HepG2 (cell line): ENCODE results near the gene CCL7. TPM values are rescaled to one million over a fixed set of nuclear protein-coding genes. Genes with fewer than 3 reads are reported as not detected.

Experiments
- ATAC-seq: fragments of 200-7000 bp; cut with Tn5 transposase; 3 replicates; pipeline ENCODE4 v1.9.1; 2020; ENCODE audit warnings: mild to moderate bottlenecking, moderate library complexity
- BruUV-seq: library from RNA; stranded (reverse); fragments of 400-500 nt; replicated peaks from 2 replicates; lab custom pipeline; 2021; lab: Mats Ljungman, UMichigan
- CTCF ChIA-PET: fragments of 300-600 bp; formaldehyde crosslinking; extraction: SDS; loops from one replicate; lab custom pipeline; 2021; ENCODE audit warnings: low total read pairs, inconsistent platforms, low intra/inter-chr PET ratio; lab: Yijun Ruan, JAX
- POLR2A ChIA-PET: fragments of 350-600 bp; sonication (Branson Sonifier 250); formaldehyde crosslinking; loops from one replicate; lab custom pipeline; 2020; ENCODE audit warnings: antibody characterized with exemption, inconsistent platforms; lab: Yijun Ruan, JAX
- DNase-seq: peaks from one replicate; pipeline ENCODE4 v3.0.0-alpha.2; 2015; ENCODE audit warnings: low spot score
- FAIRE-seq: peaks from 3 replicates; lab custom pipeline; 2011; peaks lifted over from hg19 to GRCh38; lab: Jason Lieb, UNC
- H2AFZ ChIP-seq: one replicate; pipeline ENCODE4 v1.6.1; 2011; ENCODE audit warnings: low read length, inconsistent platforms
- H3K27ac ChIP-seq: fragments of 300-600 bp; 3 replicates; pipeline ENCODE4 v1.8.0; 2011; ENCODE audit warnings: mixed run types, mild to moderate bottlenecking, mixed read lengths, low read length, inconsistent platforms; ENCODE audit not compliant: insufficient read depth; ENCODE audit errors: extremely low read length
- H3K27me3 ChIP-seq, 2 experiments: fragments of 200-600 bp in 1 of 2; 2 replicates in 1 of 2; 3 replicates in 1 of 2; pipeline versions ENCODE4 v1.6.0 to v1.8.0; 2011; ENCODE audit warnings: low read length in 2 of 2, mild to moderate bottlenecking in 2 of 2, moderate library complexity in 2 of 2, inconsistent platforms in 1 of 2; ENCODE audit not compliant: insufficient read depth in 2 of 2, control insufficient read depth in 1 of 2
- H3K36me3 ChIP-seq, 2 experiments: fragments of 200-600 bp in 1 of 2; replicated peaks in 1 of 2; 2 replicates in 1 of 2; 3 replicates in 1 of 2; pipeline versions ENCODE4 v1.5.1 to v1.8.0; 2011; ENCODE audit warnings: low read length in 2 of 2, inconsistent platforms in 1 of 2; ENCODE audit not compliant: insufficient read depth in 2 of 2, control insufficient read depth in 1 of 2
- H3K4me1 ChIP-seq: 2 replicates; pipeline ENCODE4 v1.5.1; 2012; ENCODE audit warnings: low read length, inconsistent platforms; ENCODE audit not compliant: insufficient read depth
- H3K4me2 ChIP-seq: 2 replicates; pipeline ENCODE4 v1.6.0; 2011; ENCODE audit warnings: low read depth, low read length, inconsistent platforms
- H3K4me3 ChIP-seq, 3 experiments: fragments of 200-600 bp in 1 of 3; sonication (generic), shearing (Covaris generic) in 1 of 3; replicated peaks in 1 of 3; 2 replicates each; pipeline ENCODE4 v1.5.1; 2011 to 2016; ENCODE audit warnings: low read length in 3 of 3, inconsistent platforms in 2 of 3, low read depth in 2 of 3, mild to moderate bottlenecking in 2 of 3, control low read depth in 1 of 3, mixed read lengths in 1 of 3; ENCODE audit not compliant: insufficient read depth in 1 of 3
- H3K79me2 ChIP-seq: one replicate; pipeline ENCODE4 v1.6.1; 2011; ENCODE audit warnings: low read length, inconsistent platforms; ENCODE audit not compliant: insufficient read depth
- H3K9ac ChIP-seq: 2 replicates; pipeline ENCODE4 v1.6.0; 2011; ENCODE audit warnings: mild to moderate bottlenecking, low read depth, low read length, inconsistent platforms; ENCODE audit not compliant: insufficient read depth
- H3K9me3 ChIP-seq: 2 replicates; pipeline ENCODE4 v1.5.1; 2012; ENCODE audit warnings: mild to moderate bottlenecking, low read length
- H4K20me1 ChIP-seq: 2 replicates; pipeline ENCODE4 v1.6.0; 2011; ENCODE audit warnings: inconsistent platforms, mild to moderate bottlenecking, low read length, moderate library complexity; ENCODE audit not compliant: insufficient read depth
- HNF4G ChIP-seq, 2 experiments: sonication (generic) in 1 of 2; formaldehyde crosslinking in 1 of 2; IDR thresholded peaks; 2 replicates each; pipeline versions ENCODE4 v1.4.0 to v1.6.1; 2011 to 2020; ENCODE audit warnings: borderline replicate concordance in 2 of 2, low read depth in 2 of 2, mild to moderate bottlenecking in 2 of 2, low read length in 1 of 2, missing genetic modification reagents in 1 of 2, moderate library complexity in 1 of 2
- KLF9 ChIP-seq: IDR thresholded peaks from 2 replicates; pipeline ENCODE4 v1.6.1; 2016; ENCODE audit warnings: low read depth
- NR1H2 ChIP-seq: sonication (generic); formaldehyde crosslinking; IDR thresholded peaks from 2 replicates; pipeline ENCODE4 v1.8.1; 2022; ENCODE audit warnings: low read depth, missing genetic modification reagents, borderline replicate concordance
- SSRP1 ChIP-seq: IDR thresholded peaks from 2 replicates; pipeline ENCODE4 v1.6.1; 2016; ENCODE audit warnings: control low read depth
- TBX3 ChIP-seq: fragments of 450-650 bp; IDR thresholded peaks from 2 replicates; pipeline ENCODE4 v1.6.1; 2017; ENCODE audit warnings: antibody characterized with exemption, mild to moderate bottlenecking, inconsistent platforms, borderline replicate concordance
- TGIF2 ChIP-seq: IDR thresholded peaks from 2 replicates; pipeline ENCODE4 v1.6.1; 2016; ENCODE audit warnings: control low read depth, missing compliant biosample characterization
- XRCC5 ChIP-seq: fragments of 200-400 bp; formaldehyde crosslinking; optimal IDR thresholded peaks from 2 replicates; pipeline ENCODE3; 2017; ENCODE audit warnings: mild to moderate bottlenecking, low read length
- ZBTB42 ChIP-seq: sonication (generic); formaldehyde crosslinking; IDR thresholded peaks from 2 replicates; pipeline ENCODE4 v1.5.0; 2020; ENCODE audit warnings: mild to moderate bottlenecking, missing genetic modification reagents
- ZNF251 ChIP-seq: sonication (generic); formaldehyde crosslinking; IDR thresholded peaks from 2 replicates; pipeline ENCODE4 v1.9.0; 2021; ENCODE audit warnings: mild to moderate bottlenecking, missing genetic modification reagents
- ZNF720 ChIP-seq: sonication (generic); formaldehyde crosslinking; IDR thresholded peaks from 2 replicates; pipeline ENCODE4 v1.4.0; 2020; ENCODE audit warnings: missing genetic modification reagents
- ZNF772 ChIP-seq: sonication (generic); formaldehyde crosslinking; IDR thresholded peaks from 2 replicates; pipeline ENCODE4 v1.5.0; 2020; ENCODE audit warnings: mild to moderate bottlenecking, missing genetic modification reagents
- WGBS: methylation state at CpG from one replicate; pipeline ENCODE4 v1.1.6; 2017; ENCODE audit warnings: low lambda C conversion rate; 5-methylcytosine and 5-hydroxymethylcytosine counted together
- in situ Hi-C: cut with HindIII; loops from 2 replicates; pipeline ENCODE4 v1.10.0; 2017; ENCODE audit warnings: low pct_unique_long_range_greater_than_20kb; ENCODE audit not compliant: extremely low pct_ligation_motif_present
- intact Hi-C: fragments of 100-400 bp; cut with micrococcal nuclease; formaldehyde crosslinking; loops from one replicate; pipeline ENCODE4 v1.10.0; 2022; ENCODE audit not compliant: unreplicated experiment
- polyA plus RNA-seq, 8 experiments: library from polyadenylated mRNA; depleted of rRNA in 3 of 8; stranded (reverse) in 7 of 8; unstranded in 1 of 8; fragments of >200 nt; fragmentation: Illumina TruSeq in 4 of 8; extraction: Trizol in 4 of 8; gene quantifications; 2 replicates each; pipeline versions ENCODE4 v1.2.1 to v1.2.3, GENCODE V29; 2011 to 2016; ENCODE audit warnings: low read depth in 4 of 8, missing spikeins in 1 of 8, mixed read lengths in 1 of 8; ENCODE audit not compliant: insufficient read depth in 1 of 8
- total RNA-seq, 5 experiments: library from RNA; depleted of rRNA; stranded (reverse); fragments of >200 nt; fragmentation: Illumina TruSeq; extraction: Trizol; gene quantifications; 2 replicates each; pipeline ENCODE4 v1.2.3, GENCODE V29; 2016; ENCODE audit warnings: low read depth in 1 of 5
- TF ChIP-seq, protein P1 (sequence below): sonication (generic); formaldehyde crosslinking; IDR thresholded peaks from 2 replicates; pipeline ENCODE4 v1.4.0; 2020; ENCODE audit warnings: missing genetic modification reagents

The CCL7 gene
- total and polyA plus RNA-seq, 2 of the 13 experiments (the other 11 are each of a cell fraction or from before 2014, with no cell fraction given): not detected

DNA sequence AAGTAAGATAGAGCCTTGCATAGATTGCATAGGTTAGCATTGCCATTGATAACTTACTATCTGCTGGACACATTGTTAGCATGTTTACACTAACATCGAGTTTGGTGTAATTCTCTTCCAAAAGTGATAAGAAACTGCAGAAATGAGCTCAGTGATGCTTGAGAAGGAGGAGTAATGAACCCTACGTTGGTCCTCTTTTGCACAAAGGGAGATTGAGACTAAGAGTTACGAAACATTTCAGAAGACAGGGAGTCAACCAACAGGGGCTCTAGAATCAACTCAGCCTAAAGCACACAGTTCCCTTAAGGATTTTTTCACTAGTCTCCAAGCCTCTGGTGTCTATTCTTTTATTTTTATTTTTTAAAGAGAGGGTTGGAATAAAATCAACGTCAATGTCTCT, 6.8 kb downstream of the CCL7 start:
- Histone ChIP-seq H3K4me2 (no peak overlapping the region), H3K36me3 (no peaks in the 10 kb centered on the region), H3K79me2 (no peaks in the 10 kb centered on the region), H3K4me1 (no peaks in the 10 kb centered on the region), H3K9ac (no peak overlapping the region), H4K20me1 (no peaks in the 10 kb centered on the region), H3K27ac (no peak overlapping the region), H3K9me3 (no peaks in the 10 kb centered on the region), H3K4me3 (no peak overlapping the region), H2AFZ (no peak overlapping the region), H3K27me3 (no peaks in the 10 kb centered on the region)
- CTCF ChIA-PET: no interaction called here
- no TSS peak for BruUV-seq
- TF ChIP-seq ZNF772 (no peak), NR1H2 (CRISPR knock-in tag) (no peak)
- WGBS: under 1% methylated on average over 4 of the region's 4 CpGs
- FAIRE-seq (no peak), ATAC-seq (no peak), DNase-seq (no peak)
- intact Hi-C loops (no loop called here), in situ Hi-C loops (no loop called here)
- POLR2A ChIA-PET: no interaction called here

DNA sequence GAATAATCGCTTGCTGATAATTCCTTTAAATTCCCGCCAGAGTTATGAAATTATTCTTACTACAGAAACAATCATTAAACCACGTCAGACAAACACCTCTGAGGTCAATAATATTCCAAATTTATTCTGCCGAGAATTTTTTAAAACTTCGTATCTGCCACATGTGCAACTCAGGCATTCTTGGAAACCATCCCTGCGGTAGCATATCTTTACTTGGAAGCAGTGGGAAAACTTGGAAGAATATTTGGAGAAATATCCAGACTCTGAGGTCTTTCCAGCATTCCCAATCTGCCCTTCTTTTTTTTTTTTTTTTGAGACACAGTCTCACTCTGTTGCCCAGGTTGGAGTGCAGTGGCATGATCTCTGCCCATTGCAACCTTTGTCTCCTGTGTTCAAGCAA, 13.6 kb downstream of the CCL7 start:
- 40% methylated on average over 6 of the region's 6 CpGs for WGBS
- ATAC-seq (no peak), DNase-seq (no peak), FAIRE-seq (no peak)
- in situ Hi-C loops (no loop called here), intact Hi-C loops (no loop called here)
- ChIA-PET CTCF (no interaction called here), POLR2A (no interaction called here)
- BruUV-seq: no TSS peak
- Histone ChIP-seq H4K20me1 (no peaks in the 10 kb centered on the region), H3K27me3 (no peaks in the 10 kb centered on the region; a peak in 1 of 5 replicates), H2AFZ (no peak overlapping the region), H3K4me1 (no peaks in the 10 kb centered on the region)
- TF ChIP-seq NR1H2 (CRISPR knock-in tag) (no peak), ZNF251 (CRISPR knock-in tag) (no peak), KLF9 (no peak), SSRP1 (CRISPR knock-in tag) (no peak), TBX3 (no peak), XRCC5 (no peak), TGIF2 (no peak), ZNF720 (no peak), HNF4G (IDR thresholded peaks at IDR 0.05; ENCODE audit: borderline replicate concordance, low read depth, low read length) (no peak), HNF4G (CRISPR knock-in tag; IDR thresholded peaks at IDR 0.05; ENCODE audit: borderline replicate concordance, low read depth) (no peak), ZBTB42 (CRISPR knock-in tag) (no peak)
- TF ChIP-seq, protein P1, sequence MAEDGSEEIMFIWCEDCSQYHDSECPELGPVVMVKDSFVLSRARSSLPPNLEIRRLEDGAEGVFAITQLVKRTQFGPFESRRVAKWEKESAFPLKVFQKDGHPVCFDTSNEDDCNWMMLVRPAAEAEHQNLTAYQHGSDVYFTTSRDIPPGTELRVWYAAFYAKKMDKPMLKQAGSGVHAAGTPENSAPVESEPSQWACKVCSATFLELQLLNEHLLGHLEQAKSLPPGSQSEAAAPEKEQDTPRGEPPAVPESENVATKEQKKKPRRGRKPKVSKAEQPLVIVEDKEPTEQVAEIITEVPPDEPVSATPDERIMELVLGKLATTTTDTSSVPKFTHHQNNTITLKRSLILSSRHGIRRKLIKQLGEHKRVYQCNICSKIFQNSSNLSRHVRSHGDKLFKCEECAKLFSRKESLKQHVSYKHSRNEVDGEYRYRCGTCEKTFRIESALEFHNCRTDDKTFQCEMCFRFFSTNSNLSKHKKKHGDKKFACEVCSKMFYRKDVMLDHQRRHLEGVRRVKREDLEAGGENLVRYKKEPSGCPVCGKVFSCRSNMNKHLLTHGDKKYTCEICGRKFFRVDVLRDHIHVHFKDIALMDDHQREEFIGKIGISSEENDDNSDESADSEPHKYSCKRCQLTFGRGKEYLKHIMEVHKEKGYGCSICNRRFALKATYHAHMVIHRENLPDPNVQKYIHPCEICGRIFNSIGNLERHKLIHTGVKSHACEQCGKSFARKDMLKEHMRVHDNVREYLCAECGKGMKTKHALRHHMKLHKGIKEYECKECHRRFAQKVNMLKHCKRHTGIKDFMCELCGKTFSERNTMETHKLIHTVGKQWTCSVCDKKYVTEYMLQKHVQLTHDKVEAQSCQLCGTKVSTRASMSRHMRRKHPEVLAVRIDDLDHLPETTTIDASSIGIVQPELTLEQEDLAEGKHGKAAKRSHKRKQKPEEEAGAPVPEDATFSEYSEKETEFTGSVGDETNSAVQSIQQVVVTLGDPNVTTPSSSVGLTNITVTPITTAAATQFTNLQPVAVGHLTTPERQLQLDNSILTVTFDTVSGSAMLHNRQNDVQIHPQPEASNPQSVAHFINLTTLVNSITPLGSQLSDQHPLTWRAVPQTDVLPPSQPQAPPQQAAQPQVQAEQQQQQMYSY: no peak
- TF ChIP-seq, all 625 proteins: peak for 0
- Histone ChIP-seq H3K36me3 (no peaks in the 10 kb centered on the region), H3K9ac (no peak overlapping the region), H3K27ac (no peak overlapping the region), H3K4me3 (no peak overlapping the region), H3K79me2 (no peaks in the 10 kb centered on the region), H3K9me3 (no peaks in the 10 kb centered on the region), H3K4me2 (no peak overlapping the region)
